ENCODE measurements around the gene LTK. TPM values are rescaled to one million over a fixed set of nuclear protein-coding genes. Genes with fewer than 3 reads are reported as not detected.

LTK gene
- total and polyA plus RNA-seq, 2 experiments from 2014 or later, result 0.14 TPM; not detected in 1

DNA sequence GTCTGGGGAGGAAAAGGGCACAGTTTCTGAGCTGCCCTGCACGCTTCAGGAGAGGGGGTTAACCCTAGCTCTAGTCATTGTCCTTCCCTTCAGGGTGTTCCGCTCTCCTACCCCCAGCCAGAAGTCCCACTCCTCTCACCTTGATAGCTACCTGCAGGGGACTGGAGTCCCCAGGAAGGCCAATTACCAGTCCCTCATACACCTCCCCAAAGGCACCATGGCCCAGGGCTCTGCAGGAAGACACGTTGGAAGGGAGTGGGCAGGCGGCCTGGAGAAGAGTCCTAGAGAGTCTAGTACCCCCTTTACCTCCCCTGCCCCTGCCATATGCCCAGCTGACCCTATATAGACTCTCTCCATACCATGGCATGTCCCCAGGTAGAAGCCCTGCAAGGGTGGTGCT, 7.9 kb downstream of the LTK start:
- Mint-ChIP-seq H3K4me3 (no peak overlapping the region), H3K36me3 (ENCODE audit: low read depth) (no peaks in the 10 kb centered on the region), H3K9me3 (no peaks in the 10 kb centered on the region; the same call in 2 of the 3 replicates), H3K27ac (no peak overlapping the region), H3K27me3 (ENCODE audit: insufficient read depth, low read depth, poor library complexity) (peaks cover 82% of the 10 kb centered on the region), H3K4me1 (peaks cover 8% of the 10 kb centered on the region; the same call in 2 of the 3 replicates)
- TF ChIP-seq EZH2 (IDR thresholded peaks at IDR 0.05; ENCODE audit: low read depth, unreplicated experiment), result no peak
- TF ChIP-seq, protein P1, sequence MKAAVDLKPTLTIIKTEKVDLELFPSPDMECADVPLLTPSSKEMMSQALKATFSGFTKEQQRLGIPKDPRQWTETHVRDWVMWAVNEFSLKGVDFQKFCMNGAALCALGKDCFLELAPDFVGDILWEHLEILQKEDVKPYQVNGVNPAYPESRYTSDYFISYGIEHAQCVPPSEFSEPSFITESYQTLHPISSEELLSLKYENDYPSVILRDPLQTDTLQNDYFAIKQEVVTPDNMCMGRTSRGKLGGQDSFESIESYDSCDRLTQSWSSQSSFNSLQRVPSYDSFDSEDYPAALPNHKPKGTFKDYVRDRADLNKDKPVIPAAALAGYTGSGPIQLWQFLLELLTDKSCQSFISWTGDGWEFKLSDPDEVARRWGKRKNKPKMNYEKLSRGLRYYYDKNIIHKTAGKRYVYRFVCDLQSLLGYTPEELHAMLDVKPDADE (IDR thresholded peaks at IDR 0.05), result no peak
- TF ChIP-seq, protein P2, sequence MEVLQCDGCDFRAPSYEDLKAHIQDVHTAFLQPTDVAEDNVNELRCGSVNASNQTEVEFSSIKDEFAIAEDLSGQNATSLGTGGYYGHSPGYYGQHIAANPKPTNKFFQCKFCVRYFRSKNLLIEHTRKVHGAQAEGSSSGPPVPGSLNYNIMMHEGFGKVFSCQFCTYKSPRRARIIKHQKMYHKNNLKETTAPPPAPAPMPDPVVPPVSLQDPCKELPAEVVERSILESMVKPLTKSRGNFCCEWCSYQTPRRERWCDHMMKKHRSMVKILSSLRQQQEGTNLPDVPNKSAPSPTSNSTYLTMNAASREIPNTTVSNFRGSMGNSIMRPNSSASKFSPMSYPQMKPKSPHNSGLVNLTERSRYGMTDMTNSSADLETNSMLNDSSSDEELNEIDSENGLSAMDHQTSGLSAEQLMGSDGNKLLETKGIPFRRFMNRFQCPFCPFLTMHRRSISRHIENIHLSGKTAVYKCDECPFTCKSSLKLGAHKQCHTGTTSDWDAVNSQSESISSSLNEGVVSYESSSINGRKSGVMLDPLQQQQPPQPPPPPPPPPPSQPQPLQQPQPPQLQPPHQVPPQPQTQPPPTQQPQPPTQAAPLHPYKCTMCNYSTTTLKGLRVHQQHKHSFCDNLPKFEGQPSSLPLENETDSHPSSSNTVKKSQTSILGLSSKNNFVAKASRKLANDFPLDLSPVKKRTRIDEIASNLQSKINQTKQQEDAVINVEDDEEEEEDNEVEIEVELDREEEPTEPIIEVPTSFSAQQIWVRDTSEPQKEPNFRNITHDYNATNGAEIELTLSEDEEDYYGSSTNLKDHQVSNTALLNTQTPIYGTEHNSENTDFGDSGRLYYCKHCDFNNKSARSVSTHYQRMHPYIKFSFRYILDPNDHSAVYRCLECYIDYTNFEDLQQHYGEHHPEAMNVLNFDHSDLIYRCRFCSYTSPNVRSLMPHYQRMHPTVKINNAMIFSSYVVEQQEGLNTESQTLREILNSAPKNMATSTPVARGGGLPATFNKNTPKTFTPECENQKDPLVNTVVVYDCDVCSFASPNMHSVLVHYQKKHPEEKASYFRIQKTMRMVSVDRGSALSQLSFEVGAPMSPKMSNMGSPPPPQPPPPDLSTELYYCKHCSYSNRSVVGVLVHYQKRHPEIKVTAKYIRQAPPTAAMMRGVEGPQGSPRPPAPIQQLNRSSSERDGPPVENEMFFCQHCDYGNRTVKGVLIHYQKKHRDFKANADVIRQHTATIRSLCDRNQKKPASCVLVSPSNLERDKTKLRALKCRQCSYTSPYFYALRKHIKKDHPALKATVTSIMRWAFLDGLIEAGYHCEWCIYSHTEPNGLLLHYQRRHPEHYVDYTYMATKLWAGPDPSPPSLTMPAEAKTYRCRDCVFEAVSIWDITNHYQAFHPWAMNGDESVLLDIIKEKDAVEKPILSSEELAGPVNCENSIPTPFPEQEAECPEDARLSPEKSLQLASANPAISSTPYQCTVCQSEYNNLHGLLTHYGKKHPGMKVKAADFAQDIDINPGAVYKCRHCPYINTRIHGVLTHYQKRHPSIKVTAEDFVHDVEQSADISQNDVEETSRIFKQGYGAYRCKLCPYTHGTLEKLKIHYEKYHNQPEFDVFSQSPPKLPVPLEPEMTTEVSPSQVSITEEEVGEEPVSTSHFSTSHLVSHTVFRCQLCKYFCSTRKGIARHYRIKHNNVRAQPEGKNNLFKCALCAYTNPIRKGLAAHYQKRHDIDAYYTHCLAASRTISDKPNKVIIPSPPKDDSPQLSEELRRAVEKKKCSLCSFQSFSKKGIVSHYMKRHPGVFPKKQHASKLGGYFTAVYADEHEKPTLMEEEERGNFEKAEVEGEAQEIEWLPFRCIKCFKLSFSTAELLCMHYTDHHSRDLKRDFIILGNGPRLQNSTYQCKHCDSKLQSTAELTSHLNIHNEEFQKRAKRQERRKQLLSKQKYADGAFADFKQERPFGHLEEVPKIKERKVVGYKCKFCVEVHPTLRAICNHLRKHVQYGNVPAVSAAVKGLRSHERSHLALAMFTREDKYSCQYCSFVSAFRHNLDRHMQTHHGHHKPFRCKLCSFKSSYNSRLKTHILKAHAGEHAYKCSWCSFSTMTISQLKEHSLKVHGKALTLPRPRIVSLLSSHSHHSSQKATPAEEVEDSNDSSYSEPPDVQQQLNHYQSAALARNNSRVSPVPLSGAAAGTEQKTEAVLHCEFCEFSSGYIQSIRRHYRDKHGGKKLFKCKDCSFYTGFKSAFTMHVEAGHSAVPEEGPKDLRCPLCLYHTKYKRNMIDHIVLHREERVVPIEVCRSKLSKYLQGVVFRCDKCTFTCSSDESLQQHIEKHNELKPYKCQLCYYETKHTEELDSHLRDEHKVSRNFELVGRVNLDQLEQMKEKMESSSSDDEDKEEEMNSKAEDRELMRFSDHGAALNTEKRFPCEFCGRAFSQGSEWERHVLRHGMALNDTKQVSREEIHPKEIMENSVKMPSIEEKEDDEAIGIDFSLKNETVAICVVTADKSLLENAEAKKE (CRISPR knock-in tag; IDR thresholded peaks at IDR 0.05), result no peak
- TF ChIP-seq JUNB (IDR thresholded peaks at IDR 0.05; ENCODE audit: unreplicated experiment), result no peak
- TF ChIP-seq POLR2AphosphoS5 (IDR thresholded peaks at IDR 0.05; ENCODE audit: low read depth), result no peak
- TF ChIP-seq CREB1 (CRISPR knock-in tag; IDR thresholded peaks at IDR 0.05; ENCODE audit: low read depth), result no peak
- TF ChIP-seq ZNF114 (CRISPR knock-in tag; IDR thresholded peaks at IDR 0.05), result no peak
- no peak for TF ChIP-seq ZNF331 (CRISPR knock-in tag; IDR thresholded peaks at IDR 0.05; ENCODE audit: low read depth)
- no peak for TF ChIP-seq STAT1 (IDR thresholded peaks at IDR 0.05; ENCODE audit: unreplicated experiment)
- no peak for TF ChIP-seq NANOG (IDR thresholded peaks at IDR 0.05; ENCODE audit: borderline replicate concordance)
- TF ChIP-seq, protein P3, sequence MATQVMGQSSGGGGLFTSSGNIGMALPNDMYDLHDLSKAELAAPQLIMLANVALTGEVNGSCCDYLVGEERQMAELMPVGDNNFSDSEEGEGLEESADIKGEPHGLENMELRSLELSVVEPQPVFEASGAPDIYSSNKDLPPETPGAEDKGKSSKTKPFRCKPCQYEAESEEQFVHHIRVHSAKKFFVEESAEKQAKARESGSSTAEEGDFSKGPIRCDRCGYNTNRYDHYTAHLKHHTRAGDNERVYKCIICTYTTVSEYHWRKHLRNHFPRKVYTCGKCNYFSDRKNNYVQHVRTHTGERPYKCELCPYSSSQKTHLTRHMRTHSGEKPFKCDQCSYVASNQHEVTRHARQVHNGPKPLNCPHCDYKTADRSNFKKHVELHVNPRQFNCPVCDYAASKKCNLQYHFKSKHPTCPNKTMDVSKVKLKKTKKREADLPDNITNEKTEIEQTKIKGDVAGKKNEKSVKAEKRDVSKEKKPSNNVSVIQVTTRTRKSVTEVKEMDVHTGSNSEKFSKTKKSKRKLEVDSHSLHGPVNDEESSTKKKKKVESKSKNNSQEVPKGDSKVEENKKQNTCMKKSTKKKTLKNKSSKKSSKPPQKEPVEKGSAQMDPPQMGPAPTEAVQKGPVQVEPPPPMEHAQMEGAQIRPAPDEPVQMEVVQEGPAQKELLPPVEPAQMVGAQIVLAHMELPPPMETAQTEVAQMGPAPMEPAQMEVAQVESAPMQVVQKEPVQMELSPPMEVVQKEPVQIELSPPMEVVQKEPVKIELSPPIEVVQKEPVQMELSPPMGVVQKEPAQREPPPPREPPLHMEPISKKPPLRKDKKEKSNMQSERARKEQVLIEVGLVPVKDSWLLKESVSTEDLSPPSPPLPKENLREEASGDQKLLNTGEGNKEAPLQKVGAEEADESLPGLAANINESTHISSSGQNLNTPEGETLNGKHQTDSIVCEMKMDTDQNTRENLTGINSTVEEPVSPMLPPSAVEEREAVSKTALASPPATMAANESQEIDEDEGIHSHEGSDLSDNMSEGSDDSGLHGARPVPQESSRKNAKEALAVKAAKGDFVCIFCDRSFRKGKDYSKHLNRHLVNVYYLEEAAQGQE (IDR thresholded peaks at IDR 0.05; ENCODE audit: unreplicated experiment), result no peak
- TF ChIP-seq, protein P4, sequence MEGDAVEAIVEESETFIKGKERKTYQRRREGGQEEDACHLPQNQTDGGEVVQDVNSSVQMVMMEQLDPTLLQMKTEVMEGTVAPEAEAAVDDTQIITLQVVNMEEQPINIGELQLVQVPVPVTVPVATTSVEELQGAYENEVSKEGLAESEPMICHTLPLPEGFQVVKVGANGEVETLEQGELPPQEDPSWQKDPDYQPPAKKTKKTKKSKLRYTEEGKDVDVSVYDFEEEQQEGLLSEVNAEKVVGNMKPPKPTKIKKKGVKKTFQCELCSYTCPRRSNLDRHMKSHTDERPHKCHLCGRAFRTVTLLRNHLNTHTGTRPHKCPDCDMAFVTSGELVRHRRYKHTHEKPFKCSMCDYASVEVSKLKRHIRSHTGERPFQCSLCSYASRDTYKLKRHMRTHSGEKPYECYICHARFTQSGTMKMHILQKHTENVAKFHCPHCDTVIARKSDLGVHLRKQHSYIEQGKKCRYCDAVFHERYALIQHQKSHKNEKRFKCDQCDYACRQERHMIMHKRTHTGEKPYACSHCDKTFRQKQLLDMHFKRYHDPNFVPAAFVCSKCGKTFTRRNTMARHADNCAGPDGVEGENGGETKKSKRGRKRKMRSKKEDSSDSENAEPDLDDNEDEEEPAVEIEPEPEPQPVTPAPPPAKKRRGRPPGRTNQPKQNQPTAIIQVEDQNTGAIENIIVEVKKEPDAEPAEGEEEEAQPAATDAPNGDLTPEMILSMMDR (conservative IDR thresholded peaks at IDR 0.05; ENCODE audit: low read depth in 2 of 2), result no peak
- no peak for TF ChIP-seq EZH2phosphoT487 (IDR thresholded peaks at IDR 0.05; ENCODE audit: unreplicated experiment)
- ATAC-seq (no peak), DNase-seq (ENCODE audit: low spot score) (no peak)
- no peaks in the 10 kb centered on the region for H3K36me3 ChIP-seq (ENCODE audit: insufficient read depth)
- peaks cover 99% of the 10 kb centered on the region for H3K27me3 ChIP-seq (ENCODE audit: insufficient read depth)
- no peaks in the 10 kb centered on the region for H3K79me2 ChIP-seq (replicated peaks; ENCODE audit: insufficient read depth)
- H3K4me2 ChIP-seq, result no peak overlapping the region
- H3K27ac ChIP-seq (ENCODE audit: low read depth), result no peak overlapping the region
- H4K20me1 ChIP-seq (replicated peaks; ENCODE audit: insufficient read depth), result peaks cover 3% of the 10 kb centered on the region; the same call in 1 of the 2 replicates
- H3K4me1 ChIP-seq (ENCODE audit: insufficient read depth), result peaks cover 13% of the 10 kb centered on the region
- no peak overlapping the region for H2AFZ ChIP-seq
- no peak overlapping the region for H3K4me3 ChIP-seq
- no peaks in the 10 kb centered on the region for H3K9me2 ChIP-seq (ENCODE audit: insufficient read depth)
- peaks cover 16% of the 10 kb centered on the region; the same call in 1 of the 2 replicates for H3F3A ChIP-seq (replicated peaks; ENCODE audit: low read depth)
